Esophagus squamous epithelium (tissue), 5 donors: ENCODE measurements around the gene OTOA. TPM values are rescaled to one million over a fixed set of nuclear protein-coding genes. Genes with fewer than 3 reads are reported as not detected.
A peak's percentile ranks its signal among the peaks of the same experiment; 100 is the strongest.
"Not testable (repeated sequence)": the region's sequence is repeated elsewhere in the genome, so short reads cannot be mapped to it uniquely, and the experiment has no call there.

Experiments used
- DNase-seq: peaks from one replicate; lab custom pipeline; 2025; lab: John Stamatoyannopoulos, UW
- H3K27ac ChIP-seq, 4 donors: fragments of 200-600 bp; sonication (generic); one replicate each; pipeline ENCODE4 v1.5.1; 2016 to 2019; ENCODE audit warnings: mild to moderate bottlenecking in 1 of 4
- H3K27me3 ChIP-seq, 4 donors: fragments of 200-600 bp; sonication (generic); 1 replicate in 3 of 4; 2 replicates in 1 of 4; pipeline versions ENCODE4 v1.5.1 to v1.6.0; 2017 to 2021; ENCODE audit warnings: antibody characterized with exemption in 1 of 4
- H3K36me3 ChIP-seq, 3 donors: fragments of 200-600 bp; sonication (generic); one replicate each; pipeline ENCODE4 v1.5.1; 2016 to 2019
- H3K4me1 ChIP-seq, 3 donors: fragments of 200-600 bp; sonication (generic); one replicate each; pipeline ENCODE4 v1.5.1; 2017 to 2019
- H3K4me3 ChIP-seq, 4 donors: fragments of 200-600 bp; sonication (generic); 1 replicate in 3 of 4; 2 replicates in 1 of 4; pipeline ENCODE4 v1.5.1; 2016 to 2019; ENCODE audit warnings: mild to moderate bottlenecking in 2 of 4, moderate library complexity in 1 of 4
- H3K9me3 ChIP-seq, 3 donors: fragments of 200-600 bp; sonication (generic); one replicate each; pipeline ENCODE4 v1.5.1; 2016 to 2019
- CTCF ChIP-seq, 6 experiments: fragments of 450-650 bp in 4 of 6; fragments of 200-600 bp in 2 of 6; sonication (generic) in 2 of 6; IDR thresholded peaks; one replicate each; pipeline ENCODE4 v1.5.1; 2016 to 2019; ENCODE audit warnings: antibody characterized with exemption in 6 of 6, mild to moderate bottlenecking in 4 of 6, moderate library complexity in 4 of 6
- POLR2A ChIP-seq, 4 donors: fragments of 450-650 bp; IDR thresholded peaks; one replicate each; pipeline ENCODE4 v1.6.1; 2017; ENCODE audit warnings: antibody characterized with exemption in 4 of 4, mild to moderate bottlenecking in 4 of 4, moderate library complexity in 3 of 4
- WGBS, 2 donors: methylation state at CpG; one replicate each; pipeline ENCODE4 v1.1.5; 2018; 5-methylcytosine and 5-hydroxymethylcytosine counted together
- intact Hi-C: fragments of 100-400 bp; cut with DNase I; formaldehyde crosslinking; loops from one replicate; pipeline ENCODE4 v1.15.0; 2022
- total RNA-seq, 4 donors: library from RNA; depleted of rRNA; stranded (reverse); fragments of >200 nt; gene quantifications; one replicate each; pipeline ENCODE4 v1.1.0, GENCODE V29; 2016
- donor health status: DM: yes; HTN: yes; CAD: no.

The OTOA gene
- total RNA-seq, 4 donors from 2014 or later, result 0.11 to 0.38 TPM; not detected in 2

DNA sequence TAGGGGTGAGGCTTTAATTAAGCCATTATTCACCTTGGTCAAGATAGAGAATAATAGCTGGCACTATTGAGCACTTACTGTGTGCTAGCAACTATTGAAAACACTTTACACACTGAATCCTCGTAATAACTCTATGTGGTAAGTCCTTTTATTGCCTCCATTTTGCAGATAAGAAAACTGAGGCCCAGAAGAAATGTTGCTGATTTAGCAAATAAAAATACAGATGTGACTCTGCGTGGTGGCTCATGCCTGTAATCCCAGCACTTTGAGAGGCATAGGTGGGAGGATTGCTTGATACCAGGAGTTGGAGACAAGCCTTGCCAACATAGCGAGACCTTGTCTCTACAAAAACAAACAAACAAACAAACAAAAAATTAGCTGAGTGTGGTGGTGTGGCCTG is 19.4 kb downstream of the OTOA start:
- DNase-seq, result no peak
- Histone ChIP-seq H3K27me3 (peaks cover 0 to 17% (median 0%) of the 10 kb centered on the region in 4 donors), H3K27ac (no peak overlapping the region), H3K4me1 (no peaks in the 10 kb centered on the region), H3K36me3 (no peaks in the 10 kb centered on the region), H3K9me3 (no peaks in the 10 kb centered on the region), H3K4me3 (no peak overlapping the region)
- intact Hi-C loops, result no loop called here
- WGBS, 2 donors, result 72 to 75% methylated on average over 3 of the region's 3 CpGs
- TF ChIP-seq CTCF (IDR thresholded peaks at IDR 0.05), result no peak
- TF ChIP-seq POLR2A (IDR thresholded peaks at IDR 0.05), result no peak

DNA sequence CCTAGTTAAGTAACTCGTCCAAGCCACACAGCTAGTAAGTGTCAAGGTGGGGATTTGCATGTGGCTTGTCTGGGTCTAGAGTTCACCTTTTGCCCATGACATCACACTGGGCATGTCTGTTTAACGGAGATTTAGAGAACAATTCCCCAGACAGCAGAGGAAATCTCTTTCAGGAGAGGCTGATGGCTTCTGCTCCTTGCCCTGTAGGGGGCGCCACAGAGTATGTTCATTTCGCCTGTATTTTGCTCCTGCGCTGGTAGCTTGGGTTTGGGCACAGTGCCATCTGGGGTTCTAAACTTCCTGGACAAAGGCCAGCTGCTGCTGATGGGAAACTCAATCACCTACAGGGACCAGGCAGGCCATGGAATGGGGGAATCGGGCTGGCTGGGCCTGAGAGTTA is 20.4 kb downstream of the OTOA start:
- TF ChIP-seq CTCF (IDR thresholded peaks at IDR 0.05) (peak in 2 of 6 experiments; percentile 8 to 32), POLR2A (IDR thresholded peaks at IDR 0.05) (no peak)
- H3K9me3 ChIP-seq, result peaks cover 0 to 6% (median 0%) of the 10 kb centered on the region in 3 donors
- no peak for DNase-seq
- H3K4me3 ChIP-seq, result no peak overlapping the region
- no peak overlapping the region for H3K27ac ChIP-seq
- no peaks in the 10 kb centered on the region for H3K36me3 ChIP-seq
- intact Hi-C loops, result no loop called here
- H3K27me3 ChIP-seq, result peaks cover 0 to 17% (median 0%) of the 10 kb centered on the region in 4 donors
- no peaks in the 10 kb centered on the region for H3K4me1 ChIP-seq
- 29 to 38% methylated on average over 6 of the region's 6 CpGs for WGBS, 2 donors

- Histone ChIP-seq H3K4me1 (no peaks in the 10 kb centered on the region), H3K4me3 (no peak overlapping the region), H3K27me3 (peaks cover 0 to 17% (median 0%) of the 10 kb centered on the region in 4 donors), H3K36me3 (no peaks in the 10 kb centered on the region), H3K9me3 (peaks cover 0 to 6% (median 0%) of the 10 kb centered on the region in 3 donors), H3K27ac (no peak overlapping the region)
- DNase-seq, result no peak
- 44 to 57% methylated on average over 5 to 11 of the region's 14 CpGs for WGBS, 2 donors
- no peak for TF ChIP-seq POLR2A (IDR thresholded peaks at IDR 0.05)
- TF ChIP-seq CTCF (IDR thresholded peaks at IDR 0.05), result no peak
- intact Hi-C loops, result no loop called here
These were observed 21.3 kb downstream of the OTOA start for GRCh38 chr16:21685034-21685455.

DNA sequence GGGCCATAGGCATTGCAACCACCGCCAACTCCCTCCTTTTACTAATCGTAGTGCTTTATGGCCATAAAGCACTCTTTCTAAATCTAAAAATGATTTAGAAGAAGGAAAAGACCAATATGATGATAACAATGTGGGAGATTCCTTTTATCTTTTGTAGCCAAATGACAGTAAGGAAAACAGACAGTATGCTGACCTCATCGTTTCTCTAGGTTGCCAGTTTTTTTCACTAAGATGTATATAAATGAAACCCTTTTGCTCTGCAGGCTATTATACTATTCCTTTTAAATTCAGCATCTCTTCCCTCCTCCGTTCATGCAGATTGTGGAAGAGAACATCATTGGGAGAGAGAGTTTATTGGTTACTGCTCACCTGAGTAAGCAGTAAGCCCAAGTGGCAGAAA is 25.3 kb downstream of the OTOA start:
- no peak overlapping the region for H3K27ac ChIP-seq
- intact Hi-C loops, result no loop called here
- H3K4me1 ChIP-seq, result no peaks in the 10 kb centered on the region
- peaks cover 0 to 6% (median 0%) of the 10 kb centered on the region in 3 donors for H3K9me3 ChIP-seq
- TF ChIP-seq CTCF (IDR thresholded peaks at IDR 0.05), result no peak
- no peak for TF ChIP-seq POLR2A (IDR thresholded peaks at IDR 0.05)
- WGBS, 2 donors, result 61 to 68% methylated on average over 4 of the region's 4 CpGs
- no peak overlapping the region for H3K4me3 ChIP-seq
- H3K36me3 ChIP-seq, result no peaks in the 10 kb centered on the region
- H3K27me3 ChIP-seq, result peaks cover 0 to 4% (median 0%) of the 10 kb centered on the region in 4 donors
- no peak for DNase-seq

DNA sequence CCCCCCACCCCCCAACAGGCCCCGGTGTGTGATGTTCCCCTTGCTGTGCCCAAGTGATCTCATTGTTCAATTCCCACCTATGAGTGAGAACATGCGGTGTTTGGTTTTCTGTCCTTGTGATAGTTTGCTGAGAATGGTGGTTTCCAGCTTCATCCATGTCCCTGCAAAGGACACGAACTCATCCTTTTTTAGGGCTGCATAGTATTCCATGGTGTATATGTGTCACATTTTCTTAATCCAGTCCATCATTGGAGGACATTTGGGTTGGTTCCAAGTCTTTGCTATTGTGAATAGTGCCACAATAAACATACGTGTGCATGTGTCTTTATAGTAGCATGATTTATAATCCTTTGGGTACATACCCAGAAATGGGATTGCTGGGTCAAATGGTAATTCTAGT is 27.2 kb downstream of the OTOA start:
- H3K36me3 ChIP-seq, H3K4me3 ChIP-seq, H3K27me3 ChIP-seq, H3K27ac ChIP-seq, H3K9me3 ChIP-seq, H3K4me1 ChIP-seq, DNase-seq, intact Hi-C loops: not testable (repeated sequence)
- WGBS, 2 donors, result 66 to 67% methylated on average over 4 of the region's 4 CpGs

DNA sequence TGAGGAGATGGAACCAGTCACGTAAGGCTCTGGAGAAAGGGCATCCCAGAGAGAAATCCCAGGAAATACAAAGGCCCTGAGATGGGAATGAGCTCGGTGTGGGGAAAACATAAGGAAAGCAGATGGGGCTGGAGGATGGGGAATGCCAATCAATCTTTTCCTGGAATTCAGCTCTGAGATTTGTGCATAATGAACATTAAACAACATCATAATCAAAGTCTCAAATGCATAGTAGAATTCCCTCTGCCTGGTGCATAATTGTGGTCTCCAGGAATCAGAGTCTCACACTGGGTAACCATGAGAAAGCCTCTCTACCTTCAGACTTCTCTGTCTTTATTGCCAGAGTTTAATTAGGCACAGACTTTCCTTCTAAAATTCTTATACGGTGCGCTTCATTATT is 30.8 kb downstream of the OTOA start:
- intact Hi-C loops, result no loop called here
- DNase-seq, result no peak
- 80 to 93% methylated on average over 4 of the region's 4 CpGs for WGBS, 2 donors
- TF ChIP-seq POLR2A (IDR thresholded peaks at IDR 0.05), result no peak
- TF ChIP-seq CTCF (IDR thresholded peaks at IDR 0.05), result no peak
- H3K9me3 ChIP-seq, result no peaks in the 10 kb centered on the region
- H3K27ac ChIP-seq, result no peak overlapping the region
- H3K36me3 ChIP-seq, result no peaks in the 10 kb centered on the region
- H3K4me3 ChIP-seq, result no peak overlapping the region
- no peaks in the 10 kb centered on the region for H3K4me1 ChIP-seq
- no peaks in the 10 kb centered on the region for H3K27me3 ChIP-seq
